ENCODE results near the gene COL26A1. TPM values are rescaled to one million over a fixed set of nuclear protein-coding genes. Genes with fewer than 3 reads are reported as not detected.

COL26A1 gene
- total RNA-seq, 1 experiment from 2014 or later: 42.6 TPM

DNA sequence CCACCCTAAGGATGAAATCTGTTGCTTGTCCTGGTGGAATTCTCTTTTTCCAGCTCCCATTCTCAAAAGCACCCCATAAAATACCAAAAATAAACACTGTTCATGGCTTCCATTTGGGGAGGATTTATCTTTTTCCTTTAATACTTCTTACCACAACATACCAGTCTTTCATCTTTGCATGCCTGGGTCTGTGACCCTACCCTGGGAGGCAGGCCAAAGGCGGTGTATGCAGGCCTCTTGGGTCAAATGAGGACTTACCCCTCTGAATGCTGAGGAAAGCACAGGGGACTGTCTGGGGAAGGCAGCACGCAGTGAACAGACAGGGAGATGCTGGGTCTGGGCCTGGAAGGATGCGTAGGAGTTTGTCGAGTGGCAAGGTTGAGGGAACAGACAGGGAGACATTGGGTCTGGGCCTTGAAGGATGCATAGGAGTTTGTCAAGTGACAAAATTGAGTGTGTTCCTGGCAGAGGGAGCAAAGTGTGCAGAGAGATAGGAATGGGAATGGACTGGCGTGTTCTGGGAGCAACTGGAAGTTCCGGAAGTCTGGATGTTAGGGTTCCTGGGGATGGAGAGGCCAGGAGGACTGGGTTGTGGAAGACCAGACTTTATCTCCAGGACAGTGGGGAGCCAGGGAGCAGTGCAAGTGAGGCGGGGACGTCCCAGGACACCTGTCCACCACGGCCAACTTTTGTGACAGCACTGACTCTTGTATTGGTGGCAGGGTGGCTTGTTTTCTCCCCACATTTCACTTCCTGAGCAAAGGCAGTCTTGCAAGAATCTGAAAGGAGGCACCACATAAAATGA is 225.7 kb downstream of the COL26A1 start:
- H3K9me3 ChIP-seq (ENCODE audit: control insufficient read depth, low read depth, low read length): peaks cover 3% of the 10 kb centered on the region
- no CpG with 5 or more reads among the region's 9 CpGs for WGBS (ENCODE audit: extremely low coverage, insufficient read length, low lambda C conversion rate)
- no peaks in the 10 kb centered on the region for H3K79me2 ChIP-seq (ENCODE audit: insufficient read depth, low read length)
- TF ChIP-seq, protein P1, sequence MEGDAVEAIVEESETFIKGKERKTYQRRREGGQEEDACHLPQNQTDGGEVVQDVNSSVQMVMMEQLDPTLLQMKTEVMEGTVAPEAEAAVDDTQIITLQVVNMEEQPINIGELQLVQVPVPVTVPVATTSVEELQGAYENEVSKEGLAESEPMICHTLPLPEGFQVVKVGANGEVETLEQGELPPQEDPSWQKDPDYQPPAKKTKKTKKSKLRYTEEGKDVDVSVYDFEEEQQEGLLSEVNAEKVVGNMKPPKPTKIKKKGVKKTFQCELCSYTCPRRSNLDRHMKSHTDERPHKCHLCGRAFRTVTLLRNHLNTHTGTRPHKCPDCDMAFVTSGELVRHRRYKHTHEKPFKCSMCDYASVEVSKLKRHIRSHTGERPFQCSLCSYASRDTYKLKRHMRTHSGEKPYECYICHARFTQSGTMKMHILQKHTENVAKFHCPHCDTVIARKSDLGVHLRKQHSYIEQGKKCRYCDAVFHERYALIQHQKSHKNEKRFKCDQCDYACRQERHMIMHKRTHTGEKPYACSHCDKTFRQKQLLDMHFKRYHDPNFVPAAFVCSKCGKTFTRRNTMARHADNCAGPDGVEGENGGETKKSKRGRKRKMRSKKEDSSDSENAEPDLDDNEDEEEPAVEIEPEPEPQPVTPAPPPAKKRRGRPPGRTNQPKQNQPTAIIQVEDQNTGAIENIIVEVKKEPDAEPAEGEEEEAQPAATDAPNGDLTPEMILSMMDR (conservative IDR thresholded peaks at IDR 0.05): no peak
- H4K20me1 ChIP-seq (ENCODE audit: control insufficient read depth, insufficient read depth, insufficient read length): no peaks in the 10 kb centered on the region
- H3K23me2 ChIP-seq (ENCODE audit: insufficient read length, low read depth, low read length, poor library complexity, severe bottlenecking): no peaks in the 10 kb centered on the region
- Mint-ChIP-seq H3K9me3 (peaks cover 0 to 5% of the 10 kb centered on the region in 2 experiments; a peak in 2 of 5 replicates), H3K27me3 (ENCODE audit: low read depth) (peaks cover 25% of the 10 kb centered on the region), H3K27ac (no peak overlapping the region; a peak in 1 of 7 replicates), H3K36me3 (ENCODE audit: insufficient read depth in 1 of 3, low read depth in 3 of 3) (no peaks in the 10 kb centered on the region; a peak in 1 of 7 replicates), H3K4me3 (no peak overlapping the region), H3K4me1 (peaks cover 0 to 7% of the 10 kb centered on the region in 2 experiments; a peak in 1 of 4 replicates)
- no peak overlapping the region for H4K5ac ChIP-seq (ENCODE audit: insufficient read length, low read depth, low read length)
- H3K18ac ChIP-seq (ENCODE audit: insufficient read length, low read depth, low read length): no peak overlapping the region
- no peak overlapping the region for H2BK12ac ChIP-seq (ENCODE audit: insufficient read length, low read depth, low read length)
- H3K79me1 ChIP-seq (ENCODE audit: insufficient read depth, low read depth, low read length, poor library complexity, severe bottlenecking): no peaks in the 10 kb centered on the region
- no peak overlapping the region for H3K14ac ChIP-seq (ENCODE audit: insufficient read depth, low read length)
- no peak overlapping the region for H4K8ac ChIP-seq (replicated peaks; ENCODE audit: insufficient read length, low read depth, low read length)
- no peaks in the 10 kb centered on the region for H3K4me1 ChIP-seq (ENCODE audit: insufficient read depth, low read length)
- H2BK120ac ChIP-seq (ENCODE audit: low read depth, low read length, poor library complexity, severe bottlenecking): no peak overlapping the region
- H3K56ac ChIP-seq (ENCODE audit: insufficient read length, low read depth, low read length): no peak overlapping the region
- no peak overlapping the region for H2AK5ac ChIP-seq (ENCODE audit: insufficient read length, low read length)
- no peak overlapping the region for H3K27ac ChIP-seq (ENCODE audit: insufficient read length, low read depth, low read length)
- H3K4me2 ChIP-seq (ENCODE audit: insufficient read depth, insufficient read length, low read length): no peak overlapping the region
- no peak overlapping the region for H3K9ac ChIP-seq (ENCODE audit: extremely low read depth, insufficient read length, low read length)
- H2BK5ac ChIP-seq (ENCODE audit: insufficient read length, low read length): no peak overlapping the region
- no peak overlapping the region for H2AFZ ChIP-seq (ENCODE audit: low read length)
- no peaks in the 10 kb centered on the region for H3K27me3 ChIP-seq (ENCODE audit: insufficient read depth, low read length)
- H2BK20ac ChIP-seq (ENCODE audit: low read depth, low read length, poor library complexity, severe bottlenecking): no peak overlapping the region
- H2BK15ac ChIP-seq (ENCODE audit: low read depth, low read length): no peak overlapping the region
- no peak overlapping the region for H3K4ac ChIP-seq (ENCODE audit: low read depth, low read length)
- no peak for DNase-seq
- no peak overlapping the region for H3K23ac ChIP-seq (ENCODE audit: insufficient read length, low read depth, low read length)
- no peak overlapping the region for H4K91ac ChIP-seq (ENCODE audit: insufficient read length, low read depth, low read length)
- no peak overlapping the region for H3T11ph ChIP-seq (ENCODE audit: low read length)
